Stimulated activated CD8-positive, alpha-beta memory T cell treated with anti-CD3 and anti-CD28 coated beads, Interleukin-12 subunit alpha, Interleukin-12 subunit beta, amount 100 ng/mL, for 4 hours (primary cell): ENCODE data around the gene RUBCNL.
"Not testable (repeated sequence)": the region's sequence is repeated elsewhere in the genome, so short reads cannot be mapped to it uniquely, and the experiment has no call there.

Source experiments
- DNase-seq: peaks from one replicate; pipeline ENCODE4 v3.0.0-alpha.2; 2020; ENCODE audit warnings: low read depth

RUBCNL gene

DNA sequence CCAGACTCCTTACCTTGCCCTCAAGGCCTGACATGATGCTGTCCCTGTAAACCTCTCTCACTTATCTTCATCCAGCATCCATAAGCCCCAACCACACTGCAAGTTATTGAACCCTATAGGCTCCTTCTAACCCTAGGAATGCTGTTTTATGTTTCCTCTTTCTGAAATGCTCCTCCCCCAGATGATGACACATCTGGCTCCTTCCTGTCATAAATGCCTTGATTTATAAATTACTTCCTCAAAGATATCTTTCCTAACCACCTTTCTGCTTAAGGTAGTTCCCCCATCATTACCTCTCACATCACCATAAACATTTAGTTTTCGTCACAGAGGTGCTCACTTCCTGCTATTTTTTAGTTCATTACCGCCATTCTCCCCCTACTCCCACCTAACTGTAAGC is 12.3 kb downstream of the RUBCNL start:
- no peak for DNase-seq

DNA sequence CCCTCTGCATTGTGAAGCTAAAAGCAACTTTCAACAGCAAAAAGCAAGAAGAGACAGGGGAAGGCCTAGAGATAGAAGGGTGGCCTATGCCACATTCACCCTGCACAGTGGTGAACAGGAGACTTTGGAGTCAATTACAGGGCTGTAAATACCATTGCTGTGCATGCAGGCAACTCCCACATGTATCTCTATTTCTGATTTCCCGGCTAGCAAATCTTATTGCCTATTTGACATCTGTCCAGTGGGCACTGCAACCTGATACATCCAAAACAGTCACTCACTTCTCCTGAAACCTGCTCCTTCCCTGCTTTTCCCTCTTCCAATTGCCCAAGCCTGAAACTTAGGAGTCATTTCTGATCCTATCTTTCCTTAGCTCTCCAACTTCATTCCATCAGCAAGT is 13.4 kb downstream of the RUBCNL start:
- no peak for DNase-seq

DNA sequence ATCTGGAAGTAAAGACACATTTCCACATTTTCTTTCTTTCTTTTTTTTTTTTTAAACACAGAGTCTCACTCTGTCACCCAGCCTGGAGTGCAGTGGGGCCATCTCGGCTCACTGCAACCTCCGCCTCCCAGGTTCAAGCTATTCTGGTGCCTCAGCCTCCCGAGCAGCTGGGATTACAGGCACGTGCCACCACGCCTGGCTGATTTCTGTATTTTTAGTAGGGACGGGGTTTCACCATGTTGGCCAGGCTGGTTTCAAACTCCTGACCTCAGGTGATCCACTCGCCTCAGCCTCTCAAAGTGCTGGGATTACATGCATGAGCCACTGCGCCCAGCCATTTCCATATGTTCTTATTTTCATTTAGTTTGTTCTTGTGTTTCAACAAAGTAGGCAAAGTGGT is 14.1 kb downstream of the RUBCNL start:
- DNase-seq, result not testable (repeated sequence)

DNA sequence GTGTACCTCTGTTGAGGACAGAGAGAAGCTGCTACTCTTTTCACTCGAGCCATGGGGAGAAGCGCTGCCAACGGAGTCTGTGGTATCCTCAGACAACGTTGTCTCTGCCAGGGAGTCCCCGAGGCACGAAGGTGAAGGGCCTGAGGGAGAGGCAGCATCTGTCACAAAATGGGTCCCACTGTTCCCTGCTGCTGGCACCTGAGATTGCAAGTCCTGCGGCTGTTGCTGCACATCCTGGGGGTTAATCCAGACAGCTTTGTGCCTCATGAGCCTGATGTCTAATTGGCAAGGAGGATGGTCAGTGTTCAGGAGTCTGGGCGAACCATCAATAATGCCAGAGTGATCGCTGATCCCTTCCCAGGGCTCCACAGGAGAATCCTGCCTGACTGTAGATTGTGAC is 15.0 kb downstream of the RUBCNL start:
- no peak for DNase-seq

DNA sequence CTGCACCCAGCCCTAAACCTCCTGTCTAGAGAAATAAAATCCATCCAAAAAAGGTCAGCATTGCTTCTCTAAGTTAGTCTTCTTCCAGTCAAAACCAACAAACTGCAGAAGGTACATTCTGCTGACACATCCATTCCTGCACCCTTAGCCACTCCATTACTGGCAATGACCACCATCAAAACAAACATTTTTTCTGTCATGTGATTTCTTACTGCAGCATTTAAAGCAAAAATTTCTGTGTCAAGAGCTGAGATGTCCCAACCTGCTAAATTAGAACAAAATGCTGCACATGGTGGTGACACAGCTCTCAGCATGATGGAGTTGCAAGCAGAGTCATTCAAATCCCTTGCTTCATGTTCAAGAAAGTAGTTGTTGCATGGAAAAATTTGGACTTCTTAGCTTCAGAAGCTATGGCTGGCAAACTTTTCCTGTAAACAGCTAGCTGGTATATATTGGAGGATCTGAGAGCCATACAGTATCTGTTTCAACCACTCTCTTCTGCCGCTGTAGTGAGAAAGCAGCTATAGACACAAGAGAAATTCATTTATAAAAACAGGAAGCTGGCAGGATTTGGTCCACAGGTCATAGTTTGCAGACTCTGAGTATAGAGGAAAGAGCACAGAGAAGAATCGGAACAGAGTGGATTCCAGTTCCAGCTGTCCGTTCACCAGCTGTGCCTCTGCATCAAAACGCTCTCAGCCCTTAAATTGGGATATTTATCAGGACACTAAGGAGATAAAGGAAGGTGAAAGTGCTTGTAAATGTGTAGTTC is 17.4 kb downstream of the RUBCNL start:
- no peak for DNase-seq

DNA sequence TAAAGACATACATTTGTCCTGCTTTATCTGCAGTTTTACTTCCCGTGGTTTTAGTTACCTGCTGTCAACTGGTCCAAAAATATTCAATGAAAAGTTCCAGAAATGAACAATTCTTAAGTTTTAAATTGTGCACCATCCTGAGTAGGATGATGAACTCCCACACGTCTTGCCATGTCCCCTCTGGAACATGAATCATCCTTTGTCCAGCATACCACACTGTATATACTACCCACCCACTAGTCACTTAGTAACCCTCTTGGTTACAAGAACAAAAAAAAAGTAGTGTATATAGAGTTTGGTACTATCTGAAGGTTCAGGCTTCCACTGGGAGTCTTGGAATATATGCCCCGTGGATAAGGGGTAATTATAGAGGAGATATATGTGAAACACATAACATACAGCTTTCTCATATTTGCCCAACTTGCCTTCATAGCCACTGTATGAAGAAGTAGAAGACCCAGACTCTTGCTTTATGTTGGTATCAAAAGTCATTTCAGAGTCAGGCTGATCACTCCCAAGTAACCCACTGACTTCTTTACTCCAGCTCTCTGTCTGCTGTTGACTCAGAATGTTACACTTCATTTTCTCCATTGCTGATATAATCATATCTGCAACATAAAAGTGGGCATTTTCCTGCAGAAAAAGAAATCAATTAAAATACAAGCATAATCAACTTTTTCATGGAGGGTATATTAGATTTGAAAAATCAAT is 19.3 kb downstream of the RUBCNL start:
- no peak for DNase-seq

DNA sequence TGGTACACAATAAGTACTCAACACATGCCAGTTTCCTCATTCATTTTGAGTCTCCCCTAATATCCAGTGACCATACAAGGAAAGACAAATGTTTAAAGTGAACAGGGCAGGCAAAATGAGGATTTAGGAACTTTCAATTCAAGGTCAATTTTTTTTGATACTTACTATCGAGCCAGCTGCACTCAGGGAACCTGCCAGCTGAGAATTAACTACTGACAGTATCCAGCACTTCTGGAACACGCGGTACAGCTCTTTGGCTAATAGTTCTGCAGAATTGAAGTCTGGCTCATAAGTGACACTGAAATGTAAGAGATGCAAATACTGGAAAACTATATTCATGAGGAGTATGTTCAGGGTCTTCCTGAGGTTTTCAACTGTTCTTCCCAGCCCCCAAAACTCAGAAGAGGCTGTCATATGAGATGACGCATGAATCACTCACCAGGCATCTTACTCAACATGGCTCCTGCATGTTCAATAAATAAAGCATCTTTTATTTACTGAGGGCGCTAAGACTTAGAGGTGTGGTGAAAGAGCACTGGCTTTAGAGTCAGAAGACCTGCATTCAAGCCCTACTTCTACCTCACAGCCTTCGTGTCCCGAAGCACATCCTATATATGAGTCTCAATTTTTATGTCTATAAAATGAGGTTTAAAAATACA is 25.6 kb downstream of the RUBCNL start:
- DNase-seq, result no peak

DNA sequence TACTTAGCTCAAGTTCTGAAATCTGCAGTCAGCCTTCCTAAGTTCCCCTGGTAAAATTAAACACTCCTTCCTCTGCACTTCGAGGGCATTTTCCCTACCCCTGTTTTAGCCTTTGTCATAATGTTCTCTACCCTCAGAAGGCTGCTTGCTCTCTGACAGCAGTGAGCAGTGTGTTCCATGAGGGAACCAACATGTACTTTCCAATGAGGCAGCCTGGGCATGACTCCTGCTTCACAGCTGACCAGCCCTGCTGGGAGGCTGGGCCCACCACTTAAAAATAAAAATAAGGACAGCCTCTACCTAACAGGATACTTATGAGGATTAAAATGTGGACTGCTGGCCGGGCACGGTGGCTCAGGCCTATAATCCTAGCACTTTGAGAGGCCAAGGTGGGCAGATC is 26.4 kb downstream of the RUBCNL start:
- DNase-seq, result no peak

DNA sequence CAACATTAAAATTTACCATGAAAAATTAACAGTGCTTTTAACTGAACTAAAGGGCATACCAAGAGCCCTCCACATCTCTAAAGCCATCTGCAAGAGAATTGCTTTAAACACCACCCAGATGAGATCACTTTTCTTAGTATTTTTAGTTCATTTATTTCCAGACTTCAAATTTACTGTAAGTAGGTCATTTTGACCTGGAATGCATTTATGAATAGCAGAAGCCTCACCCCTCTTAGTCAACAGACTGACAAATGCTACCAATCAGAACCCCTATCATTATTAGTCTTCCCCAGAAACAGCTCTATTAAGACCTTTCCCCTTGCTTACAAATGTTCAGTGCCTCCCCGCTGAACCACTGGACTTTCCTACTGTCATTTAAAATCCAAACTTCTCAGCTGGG is 27.3 kb downstream of the RUBCNL start:
- no peak for DNase-seq

DNA sequence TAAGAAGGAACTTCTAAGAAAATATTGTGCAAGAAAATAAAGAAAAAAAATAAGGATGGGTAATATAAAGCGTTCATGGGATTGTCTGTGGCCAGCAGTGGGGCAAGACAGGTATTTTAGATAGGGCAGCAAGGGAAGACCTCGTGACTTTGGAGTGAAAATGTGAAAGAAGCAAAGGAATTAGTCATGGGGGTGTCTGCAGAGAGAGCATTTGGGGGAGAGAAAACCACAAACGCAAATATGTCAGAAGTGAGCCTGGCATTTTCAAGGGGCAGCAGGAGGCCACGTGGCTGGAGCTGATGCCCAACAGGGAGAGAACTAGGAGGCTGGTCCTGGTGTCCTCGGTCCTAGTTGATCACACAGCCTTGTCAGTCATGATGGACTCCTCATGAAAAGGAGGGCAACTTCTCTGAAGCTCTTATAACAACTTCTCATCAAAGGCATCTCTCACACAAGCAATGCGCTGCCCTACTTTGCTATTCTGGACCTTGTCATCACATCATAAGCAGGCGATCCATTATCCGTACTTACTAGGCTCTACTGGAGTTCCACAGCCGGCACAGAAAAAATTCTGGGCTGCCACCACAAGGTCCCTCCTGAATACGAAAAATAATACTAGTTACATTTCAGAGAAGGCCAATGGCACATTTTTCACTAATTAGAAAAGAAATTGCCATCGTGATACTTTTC is 31.0 kb downstream of the RUBCNL start:
- DNase-seq, result no peak

DNA sequence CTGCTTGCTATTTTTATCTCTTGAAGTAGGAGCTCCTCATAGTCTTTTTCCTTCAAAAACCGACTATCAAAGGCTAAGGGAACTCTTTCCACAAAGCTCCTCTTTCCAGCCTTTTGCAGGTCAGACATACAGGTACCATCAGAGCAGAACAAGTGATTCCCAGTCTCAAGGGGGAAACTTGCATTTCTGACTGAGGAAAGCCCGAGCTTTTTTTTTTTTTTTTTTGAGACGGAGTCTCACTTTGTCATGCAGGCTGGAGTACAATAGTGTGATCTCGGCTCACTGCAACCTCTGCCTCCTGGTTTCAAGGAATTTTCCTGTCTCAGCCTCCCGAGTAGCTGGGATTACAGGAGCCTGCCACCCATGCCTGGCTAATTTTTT is 32.0 kb downstream of the RUBCNL start:
- DNase-seq, result no peak

DNA sequence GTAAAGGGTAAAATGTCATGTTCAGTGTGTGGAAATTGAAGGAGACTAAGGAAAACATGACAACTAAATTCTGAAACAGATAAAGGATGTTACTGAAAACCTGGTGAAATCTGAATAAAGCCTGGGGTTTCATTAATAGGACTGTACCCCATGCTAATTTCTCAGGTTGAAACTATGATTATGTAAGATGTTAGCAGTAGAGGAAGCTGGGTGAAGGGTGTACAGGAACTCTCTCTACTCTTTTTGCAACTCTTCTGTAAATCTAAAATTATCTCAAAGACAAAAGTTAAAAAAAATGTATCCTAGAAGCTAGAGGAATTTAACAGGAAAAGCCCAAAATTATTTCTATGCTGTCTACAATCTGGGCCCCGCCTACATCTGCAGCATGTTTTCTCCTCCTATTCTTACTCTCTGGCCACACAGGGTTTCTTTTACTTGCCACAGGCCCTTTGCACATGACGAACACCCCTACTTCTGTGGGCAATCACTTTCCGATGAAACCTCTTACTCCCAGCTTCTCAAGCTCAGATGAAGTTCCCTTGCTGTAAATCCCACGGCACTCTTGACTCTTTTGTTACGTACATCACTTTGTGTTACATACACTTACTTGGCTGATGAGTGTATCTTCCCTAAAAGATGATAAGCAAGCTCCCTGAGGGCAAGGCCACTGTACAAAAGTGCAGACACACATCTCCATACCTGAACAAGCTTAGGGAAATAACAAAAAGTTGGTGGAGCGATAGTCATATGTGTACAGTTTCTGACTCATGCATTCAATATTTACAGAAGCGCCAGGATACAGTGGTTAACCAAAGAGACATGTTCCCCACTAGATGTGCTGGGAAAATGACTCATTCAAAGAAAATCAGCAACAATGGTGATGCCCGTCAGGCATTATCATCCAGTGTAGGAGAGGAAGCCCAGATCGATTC is 32.6 kb downstream of the RUBCNL start:
- DNase-seq, result no peak

DNA sequence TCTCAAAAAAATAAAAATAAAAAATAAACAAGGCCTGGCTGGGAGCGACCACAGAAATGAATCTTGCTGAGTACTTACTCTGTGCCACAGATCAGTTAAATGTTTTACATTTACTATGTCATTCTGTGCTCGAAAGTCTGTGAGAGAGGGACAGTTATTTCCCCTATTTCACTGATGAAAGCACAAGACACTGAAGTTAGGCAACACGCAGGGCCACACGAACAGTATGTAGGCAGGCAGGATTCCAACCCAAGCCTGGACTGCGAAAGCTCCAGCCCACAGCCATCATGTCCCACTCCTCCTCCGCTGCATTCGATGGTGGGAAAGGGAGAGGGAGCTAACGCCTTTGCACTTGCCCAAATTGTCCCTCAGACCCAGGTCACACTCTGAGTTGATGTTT is 34.2 kb downstream of the RUBCNL start:
- DNase-seq, result no peak

DNA sequence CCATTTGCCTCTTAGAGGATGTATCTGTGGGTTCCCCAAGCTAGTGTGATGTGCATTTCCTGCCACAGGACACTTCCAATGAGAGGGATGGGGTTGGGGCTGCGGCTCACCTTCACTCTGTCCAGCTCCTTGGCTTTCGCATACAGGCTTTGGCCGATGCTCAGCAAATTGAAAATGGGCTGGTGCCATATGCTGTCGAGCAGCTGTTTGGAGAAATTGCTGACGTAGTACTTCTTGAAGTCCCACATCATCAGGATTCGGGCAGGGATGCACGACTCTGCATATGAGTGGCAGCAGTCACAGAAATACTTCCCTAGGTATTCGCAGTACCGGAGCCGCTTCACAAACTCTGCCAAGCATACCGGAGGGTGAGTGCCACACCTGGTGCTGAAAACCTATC is 37.0 kb downstream of the RUBCNL start:
- no peak for DNase-seq

DNA sequence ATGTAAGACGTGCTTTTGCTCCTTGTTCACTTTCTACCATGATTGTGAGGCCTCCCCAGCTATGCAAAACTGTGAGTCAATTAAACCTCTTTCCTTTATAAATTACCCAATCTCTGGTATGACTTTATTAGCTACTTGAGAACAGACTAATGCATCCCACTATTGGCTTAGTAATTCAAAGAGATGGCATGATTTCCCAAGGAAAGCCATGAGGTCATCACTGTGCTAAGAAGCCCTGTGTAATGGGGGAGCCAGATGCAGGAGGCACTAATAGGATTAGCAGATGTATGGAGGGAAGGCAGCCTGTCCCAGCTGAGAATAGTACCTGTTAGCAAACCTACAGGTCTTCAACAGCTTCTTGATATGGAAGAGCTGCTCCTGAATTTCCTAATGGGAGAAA is 38.1 kb downstream of the RUBCNL start:
- DNase-seq, result no peak

DNA sequence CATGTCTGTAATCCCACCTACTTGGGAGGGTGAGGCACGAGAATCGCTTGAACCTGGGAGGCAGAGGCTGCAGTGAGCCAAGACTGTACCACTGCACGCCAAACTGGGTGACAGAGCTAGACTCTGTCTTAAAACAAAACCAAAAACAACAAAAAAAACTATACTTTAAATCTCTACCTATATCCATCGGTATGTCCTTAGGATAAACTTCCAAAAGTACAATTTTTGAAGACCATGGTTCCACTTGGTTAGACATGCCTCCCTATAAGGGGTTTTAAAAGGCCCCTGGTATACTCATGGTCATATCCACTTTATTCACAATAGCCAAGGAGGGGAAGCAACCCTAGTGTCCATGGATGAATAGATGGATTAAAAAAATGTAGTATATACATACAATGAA is 39.8 kb downstream of the RUBCNL start:
- no peak for DNase-seq

DNA sequence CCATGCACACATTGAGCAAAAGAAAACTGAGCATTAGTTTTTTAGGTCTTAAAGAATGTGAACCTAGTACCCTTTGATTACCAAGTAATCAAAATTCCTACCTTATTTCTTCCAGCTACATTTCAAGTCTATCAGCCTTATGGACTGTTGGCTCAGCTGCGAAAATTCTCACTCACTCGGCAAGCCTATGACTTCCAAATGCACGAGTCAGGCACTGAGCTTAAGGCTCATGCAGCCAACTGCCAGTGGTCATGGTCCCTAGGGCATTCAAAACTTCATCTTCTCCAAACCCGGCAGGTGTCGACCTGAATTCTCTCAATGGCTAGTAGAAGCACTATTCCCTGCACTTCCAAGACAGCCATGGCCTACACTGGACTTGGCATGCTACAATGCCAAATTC is 41.2 kb downstream of the RUBCNL start:
- no peak for DNase-seq

DNA sequence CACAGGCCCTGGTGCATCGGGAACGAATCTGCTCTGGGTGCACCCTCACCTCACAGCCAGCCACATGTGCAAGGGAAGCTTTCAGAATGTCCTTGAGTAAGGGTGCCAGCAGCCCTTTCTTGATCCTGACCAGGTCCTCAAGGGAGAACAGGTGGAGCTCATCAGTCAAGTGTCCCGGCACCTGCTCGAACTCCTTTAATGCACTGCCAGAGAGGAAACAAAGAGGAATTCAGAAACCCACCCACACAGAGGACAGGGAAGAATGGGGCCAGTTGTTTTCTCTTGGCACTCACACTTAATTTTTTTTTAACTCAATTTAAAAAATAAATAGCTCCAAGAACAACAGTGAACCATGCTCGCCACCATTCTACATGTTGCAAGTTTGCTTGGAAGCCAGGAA is 41.7 kb downstream of the RUBCNL start:
- no peak for DNase-seq

DNA sequence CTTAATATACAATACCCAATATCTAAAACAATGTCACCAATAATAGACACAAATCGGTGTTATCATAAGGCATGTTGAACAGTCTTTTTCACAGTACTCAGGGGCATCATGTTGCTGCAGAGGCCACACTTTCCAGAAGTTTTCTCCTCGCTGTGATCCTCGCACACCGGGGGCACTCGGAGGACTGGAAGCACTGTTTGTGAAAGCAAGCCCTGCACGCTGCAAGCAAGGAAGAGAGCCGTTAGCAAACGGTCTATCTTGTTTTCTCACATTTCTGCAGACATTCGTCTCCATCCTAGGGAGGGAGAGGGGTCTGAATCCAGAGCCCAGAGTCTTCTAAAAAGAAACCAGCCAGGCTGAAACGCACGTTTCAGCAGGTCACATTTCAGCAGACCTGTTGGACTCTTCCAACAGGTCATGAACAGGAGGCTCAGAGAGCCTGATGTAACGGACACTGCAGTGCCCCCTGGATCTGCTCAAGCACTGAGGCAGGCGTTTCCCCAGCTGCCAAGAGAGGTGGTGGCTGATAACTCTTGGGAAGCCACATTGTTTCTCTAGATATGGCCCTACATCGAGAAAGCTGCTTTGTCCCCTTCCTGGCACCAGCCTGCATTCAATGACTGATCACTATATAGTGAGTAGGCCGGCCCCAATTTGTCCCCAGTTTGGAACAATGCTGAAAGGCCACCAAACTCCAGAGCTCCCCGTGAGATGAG is 43.6 kb downstream of the RUBCNL start:
- no peak for DNase-seq

DNA sequence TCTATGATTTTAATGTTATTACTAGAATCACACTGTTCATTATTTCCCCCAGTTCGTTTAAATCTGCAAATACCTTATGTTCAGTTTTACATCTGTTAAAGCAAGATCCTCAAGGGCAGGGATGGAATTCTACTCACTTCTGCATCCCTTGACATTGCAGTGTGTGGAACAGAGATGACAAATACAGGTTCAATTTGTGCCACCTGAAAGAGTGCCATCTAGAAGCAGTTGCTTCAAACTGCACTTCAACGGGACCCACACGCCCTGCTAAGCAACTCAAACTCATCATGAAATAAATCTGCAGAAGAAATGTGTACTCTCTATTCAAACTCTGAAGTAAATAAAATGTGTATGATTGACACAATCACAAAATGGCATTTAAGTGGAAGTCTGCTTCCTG is 44.5 kb downstream of the RUBCNL start:
- DNase-seq, result no peak

DNA sequence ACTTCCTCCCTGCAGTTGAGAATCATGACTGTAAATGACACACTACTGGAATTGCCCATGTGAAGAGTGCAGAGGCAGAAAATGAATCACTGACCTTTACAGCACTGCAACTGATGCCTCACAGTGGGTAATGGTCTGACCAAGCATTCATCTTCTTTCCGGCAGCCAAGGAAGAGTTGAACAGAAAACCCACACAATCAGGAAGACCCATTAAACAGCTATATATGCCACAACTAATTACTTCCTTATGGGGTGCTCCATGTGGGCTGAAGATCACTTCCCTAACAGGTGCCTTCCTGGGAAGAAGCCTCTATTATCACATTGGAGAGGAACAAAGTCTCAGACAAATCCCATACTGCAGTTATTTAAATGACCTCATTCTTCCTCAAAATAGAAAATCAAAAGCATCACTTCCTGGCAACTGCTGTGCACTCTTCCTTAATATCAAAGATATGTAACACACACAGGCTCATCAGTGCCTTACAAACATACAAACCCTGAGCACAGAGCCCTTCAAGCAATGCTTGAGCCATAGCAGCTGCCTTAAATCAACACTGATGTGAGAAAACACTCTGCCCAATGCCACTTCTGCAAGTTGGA is 45.8 kb downstream of the RUBCNL start:
- DNase-seq, result no peak
